ENCODE results near the gene RASAL1.

RASAL1 gene

DNA sequence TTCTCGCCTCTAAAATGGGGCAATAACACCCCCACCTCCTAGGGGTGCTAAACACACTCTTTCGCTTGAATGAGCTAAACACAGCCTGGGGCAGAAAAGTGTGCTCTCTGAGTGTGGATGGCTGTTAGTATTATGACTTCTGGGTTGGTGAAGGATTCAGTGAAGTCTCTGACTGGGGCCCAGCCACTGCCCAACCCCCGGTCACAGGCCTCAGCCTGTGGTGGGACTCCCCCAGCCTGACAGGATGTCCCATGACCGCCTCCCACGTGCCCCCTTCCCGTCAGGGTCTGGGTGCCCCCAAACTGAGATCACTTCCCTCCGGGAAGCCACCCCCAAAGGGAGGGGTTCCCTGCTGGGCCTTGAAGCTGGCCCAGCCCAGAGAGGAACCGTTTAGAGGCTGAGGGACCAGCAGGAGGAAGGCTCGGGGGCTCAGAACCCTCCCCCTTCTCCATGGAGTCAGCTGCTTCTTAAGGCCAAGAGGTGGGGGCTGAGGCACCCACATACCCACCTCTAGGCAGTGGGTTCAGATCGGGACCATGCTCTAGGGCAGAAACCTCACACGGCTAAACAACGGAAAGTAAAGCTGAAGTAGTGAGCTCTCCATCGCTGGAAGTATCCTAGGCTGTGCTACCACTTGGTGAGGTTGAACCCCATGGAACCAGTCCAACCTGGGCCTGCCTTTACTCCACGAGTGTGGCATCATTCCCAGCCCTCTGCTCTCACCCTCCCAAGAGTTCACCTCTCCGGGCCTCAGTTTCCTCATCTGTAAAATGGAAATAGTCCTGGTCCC, 65.2 kb downstream of the RASAL1 start:
- DNase-seq, result no peak

DNA sequence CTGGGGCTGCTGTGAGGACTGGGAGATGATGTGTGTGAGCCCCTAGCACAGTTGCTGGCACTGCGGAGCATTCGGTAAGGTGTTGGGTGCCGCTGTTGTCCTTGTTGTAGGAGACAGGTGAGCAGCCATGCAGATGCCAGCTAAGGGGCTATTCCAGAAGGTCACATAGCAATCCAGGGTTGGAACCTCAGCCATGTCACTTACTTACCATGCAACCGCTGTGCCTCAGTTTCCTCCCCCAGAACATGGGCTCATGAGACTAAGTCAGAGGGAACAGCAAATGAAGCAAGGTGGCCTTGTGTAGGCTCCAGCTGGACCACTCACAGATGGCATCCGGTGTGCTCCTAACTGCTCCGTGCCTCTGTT, 65.8 kb downstream of the RASAL1 start:
- no peak for DNase-seq

DNA sequence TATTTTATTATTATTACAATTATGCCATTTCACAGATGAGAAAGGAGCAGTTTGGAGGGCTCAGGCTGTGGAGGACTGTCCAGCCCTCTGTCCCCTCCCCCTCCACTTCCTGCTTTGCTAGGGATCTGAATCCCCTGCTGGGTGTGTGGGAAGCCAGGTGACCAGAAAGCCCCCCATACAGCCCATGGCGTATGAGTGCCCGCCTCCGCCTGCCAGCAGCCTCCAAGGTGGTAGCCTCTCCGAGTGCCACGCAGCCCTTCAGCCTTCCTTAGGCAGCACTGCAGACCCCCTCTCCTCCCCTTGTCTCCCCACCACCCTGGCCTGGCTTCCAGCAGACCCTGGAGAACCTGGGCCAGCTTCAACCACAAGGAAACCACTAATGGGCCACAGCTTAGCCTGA, 66.4 kb downstream of the RASAL1 start:
- DNase-seq, result no peak

DNA sequence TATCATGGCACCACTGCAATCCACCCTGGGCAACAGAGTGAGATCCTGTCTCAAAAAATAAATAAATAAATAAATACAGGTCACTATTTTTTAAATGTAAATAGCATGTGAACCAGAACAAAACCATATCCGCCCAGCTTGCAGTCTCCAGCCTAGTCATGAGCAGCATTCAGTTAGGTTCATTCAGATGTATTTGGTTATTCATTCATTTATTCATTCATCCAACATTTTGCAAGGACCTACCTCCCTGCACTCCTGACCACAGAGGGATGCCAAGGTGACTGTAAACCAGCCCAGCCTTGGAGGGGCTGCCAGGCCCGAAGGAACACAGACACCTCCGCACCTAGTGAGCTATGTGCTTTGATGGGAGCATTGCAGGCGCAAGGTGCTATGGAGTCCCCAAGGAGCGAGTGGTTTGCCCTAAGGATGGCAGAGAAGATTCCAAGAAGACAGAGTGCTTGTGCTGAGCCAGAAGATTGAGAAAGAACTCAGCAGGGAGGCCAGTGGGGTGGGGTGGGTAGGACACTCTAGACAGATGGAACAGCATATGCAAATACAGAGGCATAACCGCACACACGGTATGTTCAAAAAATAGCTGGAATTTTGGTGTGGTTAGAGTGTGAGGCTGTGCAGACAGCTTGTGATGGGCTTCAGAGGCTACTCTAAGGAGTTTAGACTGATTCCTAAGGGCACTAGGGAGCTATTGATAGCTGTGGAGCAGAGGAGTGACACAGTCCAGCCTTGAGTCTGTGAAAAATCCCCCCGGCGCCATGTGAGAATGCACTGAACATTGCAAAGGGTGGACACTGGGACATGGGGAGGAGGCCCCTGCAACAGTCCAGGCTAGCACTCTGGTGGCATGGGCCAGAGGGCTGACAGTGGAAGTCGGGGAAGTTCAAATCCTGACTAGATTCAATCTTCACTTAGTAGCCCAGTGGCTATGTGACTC, 67.3 kb downstream of the RASAL1 start:
- no peak for DNase-seq

- DNase-seq, result no peak
These were observed 68.7 kb downstream of the RASAL1 start for GRCh38 chr12:113066813-113067400.

- no peak for DNase-seq
These were observed 70.2 kb downstream of the RASAL1 start for GRCh38 chr12:113065126-113066007.

DNA sequence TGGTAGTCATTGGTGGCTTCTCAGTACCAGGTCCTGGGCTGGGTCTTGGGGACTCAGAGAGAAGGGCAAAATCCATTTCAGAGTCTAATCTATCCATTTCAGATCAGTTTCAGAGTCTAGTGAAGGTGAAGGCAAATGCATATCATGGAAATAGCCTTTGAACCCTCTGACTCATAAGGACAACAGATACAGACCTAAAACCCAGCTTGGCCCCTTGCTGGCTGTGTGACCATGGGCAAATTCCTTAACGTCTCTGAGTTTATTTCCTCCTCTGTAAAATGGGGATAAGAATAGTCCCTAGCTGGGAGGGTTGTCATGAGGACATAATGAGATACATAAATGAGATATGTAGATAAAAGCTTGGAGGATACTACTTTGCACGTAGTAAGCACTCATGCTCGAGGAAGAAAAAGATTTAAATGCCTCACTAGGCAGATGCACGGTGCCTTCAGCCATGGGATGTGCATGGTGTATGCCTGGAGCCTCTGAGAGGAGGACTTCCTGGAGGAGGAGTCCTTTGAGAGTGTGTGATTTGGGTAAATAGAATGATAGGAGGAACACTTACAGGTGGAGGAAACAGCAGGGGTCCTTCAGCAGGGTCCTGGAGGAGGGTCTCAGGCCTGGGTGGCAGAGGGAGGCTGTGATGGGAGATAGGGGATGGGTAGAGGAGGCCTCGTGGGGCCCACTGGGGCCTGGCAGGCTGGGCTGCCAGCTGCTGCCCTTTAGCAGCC, 71.0 kb downstream of the RASAL1 start:
- no peak for DNase-seq

DNA sequence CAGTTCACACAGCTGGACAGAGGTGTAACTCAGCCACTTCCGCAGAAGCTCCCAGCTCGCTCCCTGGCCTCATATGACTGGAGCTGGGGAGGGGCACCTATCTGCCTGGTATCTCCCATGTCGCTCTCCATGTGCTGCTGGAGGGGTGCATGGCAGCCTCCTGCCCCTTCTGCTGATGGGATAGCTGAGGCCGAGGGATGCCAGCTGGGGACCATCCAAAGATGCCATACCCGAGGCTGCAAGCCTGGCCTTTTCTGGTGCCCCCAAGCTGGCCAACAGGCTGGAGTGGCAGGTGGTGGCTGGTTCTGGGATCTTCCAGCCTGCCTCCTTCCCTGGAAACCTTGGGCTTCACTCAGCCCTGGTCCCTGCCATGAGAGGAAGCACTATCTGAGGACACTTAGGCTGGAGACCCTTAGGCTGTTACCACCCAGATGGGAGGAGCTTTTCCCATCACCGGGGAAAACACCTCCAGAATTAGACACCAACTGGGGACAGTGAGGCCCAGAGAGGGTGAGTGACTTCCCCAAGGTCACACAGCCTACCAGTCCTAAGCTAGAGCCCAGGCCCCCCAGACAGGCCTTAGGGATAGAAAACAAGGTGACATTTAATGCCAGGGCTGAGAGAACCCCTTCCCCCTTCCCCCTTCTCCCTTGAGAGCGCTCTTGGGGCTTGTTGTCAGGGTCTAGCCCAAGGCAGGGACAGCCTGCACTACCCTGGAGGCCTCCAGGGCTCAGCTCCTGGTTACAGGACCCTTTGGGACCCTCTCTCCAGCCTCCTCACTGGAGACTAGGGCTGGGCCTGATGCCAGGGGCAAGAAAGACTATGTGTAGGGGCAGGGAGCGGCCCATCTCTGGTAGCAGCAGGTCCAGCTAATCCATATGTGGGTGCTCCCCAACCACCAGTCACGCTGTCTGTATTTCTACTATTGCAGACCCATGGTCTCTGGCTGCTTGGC, 71.9 kb downstream of the RASAL1 start:
- no peak for DNase-seq

DNA sequence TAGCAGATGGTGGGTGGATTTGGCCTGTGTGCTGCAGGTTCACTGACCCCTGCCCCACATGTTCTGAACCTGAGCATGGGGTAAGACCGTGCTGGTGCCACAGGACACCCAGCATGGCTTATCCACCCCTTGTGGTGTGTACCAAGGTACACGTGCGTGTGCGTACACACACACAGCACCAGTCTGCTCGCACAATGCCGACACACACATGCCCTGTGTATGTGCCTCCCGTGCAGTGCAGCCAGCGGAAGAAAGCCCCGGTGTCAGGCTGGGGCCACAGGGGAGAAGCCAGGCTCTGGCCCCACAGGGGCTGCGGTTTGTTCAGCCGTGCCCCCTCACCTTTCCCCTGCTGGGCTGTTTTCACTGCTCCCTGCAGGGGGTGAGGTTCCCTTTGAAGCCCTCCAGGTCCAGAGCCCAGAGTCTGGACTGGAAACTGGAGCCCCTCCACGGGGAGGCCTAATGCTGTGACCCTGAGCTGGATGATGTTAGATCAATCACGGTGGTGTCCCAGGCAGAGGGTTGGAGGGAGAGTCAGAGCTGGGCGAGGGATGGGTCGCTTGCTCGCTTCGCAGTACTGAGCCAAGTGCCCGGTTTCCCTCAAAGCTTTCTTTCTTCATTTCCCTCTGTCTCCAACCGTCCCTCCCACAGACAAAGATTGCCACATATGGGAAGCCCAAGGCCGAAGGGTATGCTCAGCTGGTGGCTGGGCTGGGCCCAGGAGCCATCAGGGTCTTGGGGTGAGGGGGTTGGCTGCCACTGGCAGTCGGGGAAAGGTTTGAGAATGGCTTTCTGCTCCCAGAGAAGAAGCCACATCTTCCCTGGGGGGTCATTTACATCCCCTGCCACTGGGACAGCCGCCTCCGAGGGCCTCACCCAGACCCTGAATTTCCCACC, 72.8 kb downstream of the RASAL1 start:
- no peak for DNase-seq

DNA sequence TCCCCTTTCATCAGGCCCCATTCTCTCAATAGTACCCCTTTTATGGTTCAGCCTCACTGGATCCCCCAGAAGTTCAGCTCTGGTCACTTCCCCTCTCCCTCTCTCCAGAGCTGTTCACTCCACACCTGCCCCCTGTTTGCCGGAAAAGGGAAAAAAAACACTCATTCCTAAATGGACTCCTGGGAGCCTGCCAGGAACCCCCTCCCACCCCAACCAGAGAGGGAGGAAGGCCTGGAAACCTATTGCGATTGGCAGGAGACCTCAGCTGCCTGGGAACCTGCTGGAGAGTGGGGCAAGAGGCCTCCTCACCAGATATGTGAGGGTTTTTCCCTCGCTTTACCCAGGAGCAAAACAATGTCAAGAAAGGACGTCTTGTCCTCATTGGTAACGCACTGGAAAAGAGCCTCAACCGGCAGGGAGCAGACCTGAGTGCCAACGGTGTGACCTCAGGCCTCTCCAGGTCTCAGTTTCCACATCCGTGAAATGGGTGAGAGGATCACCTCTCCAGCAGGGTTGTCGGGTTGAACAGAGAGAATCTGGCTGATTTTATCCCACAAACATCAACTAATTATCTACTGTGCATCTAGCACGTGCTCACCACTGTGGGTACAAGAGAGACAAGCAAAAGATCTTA, 74.4 kb downstream of the RASAL1 start:
- no peak for DNase-seq

DNA sequence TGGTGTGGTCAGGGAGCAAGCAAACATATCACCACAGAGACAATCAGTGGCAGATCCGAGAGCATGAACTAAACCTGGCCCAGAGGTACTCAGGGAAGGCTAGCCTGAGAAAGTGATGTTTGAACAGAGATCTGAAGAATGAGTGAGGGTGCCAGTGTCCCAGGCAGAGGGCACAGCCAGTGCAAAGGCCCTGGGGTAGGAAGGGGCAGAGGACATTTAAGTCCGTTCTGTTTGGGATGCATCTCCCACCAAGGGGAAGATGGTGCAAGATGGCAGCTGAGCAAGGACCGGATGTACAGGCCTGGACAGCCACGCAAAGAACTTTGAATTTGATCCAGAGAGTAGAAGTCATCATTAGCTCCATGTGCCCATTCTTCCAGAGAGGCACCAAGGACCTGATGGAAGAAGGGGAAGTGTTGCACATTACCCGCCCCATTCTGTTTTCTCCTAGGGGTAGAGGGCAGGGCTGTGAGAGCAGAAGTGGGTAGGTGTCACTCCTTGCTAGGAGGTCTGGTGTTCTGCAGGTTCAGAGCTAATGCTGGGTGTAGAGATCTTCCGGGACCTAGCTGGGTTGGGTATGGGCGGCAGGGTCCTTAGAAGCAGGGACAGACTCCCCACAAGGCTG, 75.1 kb downstream of the RASAL1 start:
- DNase-seq, result no peak

DNA sequence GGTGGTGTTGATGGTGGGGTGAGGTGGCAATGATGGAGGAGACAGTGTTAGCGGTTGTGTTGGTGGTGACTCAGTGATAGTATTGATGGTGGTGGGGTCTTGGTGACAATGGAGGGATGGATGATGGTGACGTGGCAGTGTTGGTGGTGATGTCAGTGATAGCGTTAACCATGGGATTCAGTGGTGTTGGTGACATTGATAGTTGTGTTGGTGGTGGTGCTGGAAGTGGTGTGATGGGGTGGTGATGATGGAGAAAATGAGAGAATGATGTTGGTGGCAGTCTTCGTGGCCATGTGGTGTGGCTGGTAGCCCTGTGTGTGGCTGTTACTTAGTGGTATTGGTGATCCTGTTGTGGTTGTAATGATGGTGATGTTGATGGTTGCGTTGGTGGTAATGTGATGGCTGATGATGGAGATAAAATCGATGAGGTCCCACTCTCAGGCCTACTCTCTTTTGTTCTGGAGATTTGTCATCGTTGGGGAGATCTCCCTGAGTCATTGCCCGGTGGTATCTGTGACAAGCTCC, 76.4 kb downstream of the RASAL1 start:
- peak; percentile 12 for DNase-seq

DNA sequence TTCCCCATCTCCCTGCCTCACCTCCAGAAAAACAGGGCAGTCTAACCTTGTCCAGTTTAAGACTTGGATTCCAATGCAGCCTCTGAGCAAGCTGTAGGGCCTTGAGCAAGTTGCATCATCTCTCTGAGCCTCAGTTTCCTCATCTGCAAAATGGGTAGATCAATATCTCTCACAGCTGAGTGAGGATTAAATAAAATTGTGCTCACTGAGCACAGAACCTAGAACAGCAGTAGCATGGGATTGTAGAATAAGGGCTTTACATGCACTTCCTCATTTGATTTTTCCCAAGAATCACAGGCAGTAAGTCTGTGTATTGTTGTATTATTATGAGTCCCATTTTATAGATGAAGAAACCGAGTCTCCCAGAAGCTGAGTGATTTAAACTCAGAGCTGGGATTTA, 77.0 kb downstream of the RASAL1 start:
- DNase-seq, result no peak

- no peak for DNase-seq
These were observed 77.7 kb downstream of the RASAL1 start for GRCh38 chr12:113057565-113058485.

DNA sequence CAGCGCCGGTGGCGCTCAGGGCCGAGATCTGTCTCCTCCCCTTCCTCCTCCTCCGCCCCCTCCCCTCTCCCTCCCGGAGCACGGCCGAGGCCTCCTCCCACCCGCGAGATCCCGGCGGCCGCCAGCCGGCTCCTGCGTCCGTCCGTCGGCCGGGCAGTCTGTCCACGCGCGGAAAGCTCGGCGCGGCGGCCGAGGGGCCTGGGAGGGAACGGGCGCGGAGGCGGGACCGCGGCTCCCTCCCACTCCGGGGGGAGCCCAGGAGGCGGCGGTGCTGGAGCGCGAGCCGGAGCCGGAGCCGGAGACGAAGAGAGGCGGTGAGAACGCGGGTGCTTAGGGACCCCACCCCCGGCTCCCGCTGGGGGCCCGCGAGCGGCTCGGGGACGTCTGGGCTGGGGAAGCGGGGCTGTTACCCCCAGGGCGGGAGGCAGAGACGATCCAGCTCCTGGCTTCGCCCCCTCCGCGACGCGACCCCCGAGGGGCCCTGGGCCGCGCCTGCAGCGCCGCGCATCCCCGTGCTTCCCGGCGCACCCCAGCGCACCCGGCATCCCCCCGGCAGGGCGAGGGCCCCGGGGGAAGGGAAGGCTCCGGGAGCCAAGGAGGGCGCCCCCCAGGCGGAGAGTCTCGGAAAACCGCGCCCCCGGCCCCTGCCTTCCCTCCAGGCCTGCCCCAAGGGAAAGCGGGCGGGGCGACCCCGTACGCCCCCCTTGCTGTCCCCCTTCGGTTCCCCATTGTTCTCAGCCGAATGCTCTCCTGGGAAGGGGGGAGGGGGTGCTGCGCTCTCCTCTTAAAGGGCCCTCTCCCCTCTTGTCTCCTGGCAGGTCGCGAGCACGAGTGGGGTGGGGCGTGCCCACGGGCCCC, 78.7 kb downstream of the RASAL1 start, which contains the start of gene DTX1:
Gene DTX1 (plus strand): TSS at position 100 of the 858 bp plus-strand sequence. CDS start 1,463 bp downstream, outside the sequence.
- peak; percentile 41 for DNase-seq

DNA sequence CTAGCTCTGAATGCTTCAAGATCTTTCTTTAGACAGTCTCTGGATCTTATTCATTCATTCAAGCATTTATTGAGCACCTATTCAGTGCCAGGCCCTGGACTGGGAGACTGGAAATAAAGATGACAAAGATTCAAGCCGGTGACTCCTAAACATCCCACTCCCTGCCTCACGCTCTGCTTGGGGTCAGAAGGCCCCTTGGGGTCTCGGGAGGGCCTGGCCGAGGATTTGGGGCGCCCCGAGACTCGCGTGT, 79.3 kb downstream of the RASAL1 start:
- no peak for DNase-seq

All from stimulated activated CD4-positive, alpha-beta T cell treated with anti-CD3 and anti-CD28 coated beads, Interleukin-4, amount 100 ng/mL, for 24 hours (primary cell).